CD4-positive, CD25-positive, alpha-beta regulatory T cell (primary cell): ENCODE measurements around the gene DCPS. TPM values are rescaled to one million over a fixed set of nuclear protein-coding genes. Genes with fewer than 3 reads are reported as not detected.
A peak's percentile ranks its signal among the peaks of the same experiment; 100 is the strongest.

Experiments used
- ATAC-seq, 2 donors: fragments of 150-1000 bp; cut with Tn5 transposase; one replicate each; pipeline ENCODE4 v1.10.0; 2021; ENCODE audit warnings: low read depth in 2 of 2, moderate number of reproducible peaks in 2 of 2, moderate library complexity in 1 of 2
- DNase-seq, 3 donors: peaks; one replicate each; pipeline versions ENCODE4 v3.0.0 to v3.0.0-alpha.2; 2012 to 2022; ENCODE audit warnings: mixed read lengths in 1 of 3
- H3K27ac ChIP-seq: one replicate; pipeline ENCODE4 v1.7.0; 2013; ENCODE audit warnings: mild to moderate bottlenecking, low read length; ENCODE audit not compliant: insufficient read depth, poor library complexity, severe bottlenecking
- H3K27me3 ChIP-seq: one replicate; pipeline ENCODE4 v1.7.0; 2013; ENCODE audit warnings: low read length; ENCODE audit not compliant: control insufficient read depth, insufficient read depth
- H3K36me3 ChIP-seq: one replicate; pipeline ENCODE4 v1.7.0; 2013; ENCODE audit warnings: mild to moderate bottlenecking, low read length, moderate library complexity; ENCODE audit not compliant: control insufficient read depth, insufficient read depth
- H3K4me1 ChIP-seq: 2 replicates; pipeline ENCODE4 v1.7.0; 2013; ENCODE audit warnings: mild to moderate bottlenecking, low read length; ENCODE audit not compliant: insufficient read depth, control insufficient read depth, poor library complexity, severe bottlenecking
- H3K4me3 ChIP-seq: one replicate; pipeline ENCODE4 v1.7.0; 2013; ENCODE audit warnings: low read depth, mild to moderate bottlenecking, low read length, moderate library complexity
- H3K9me3 ChIP-seq, 2 experiments: 1 replicate in 1 of 2; 2 replicates in 1 of 2; pipeline ENCODE4 v1.7.0; 2013; ENCODE audit warnings: low read length in 2 of 2, mild to moderate bottlenecking in 1 of 2, moderate library complexity in 1 of 2; ENCODE audit not compliant: control insufficient read depth in 2 of 2
- H3K27ac Mint-ChIP-seq, 3 donors: one replicate each; pipeline ENCODE4 v1.8.0; 2020 to 2022; ENCODE audit warnings: mild to moderate bottlenecking in 3 of 3, mixed read lengths in 3 of 3, moderate library complexity in 2 of 3
- H3K27me3 Mint-ChIP-seq: one replicate; pipeline ENCODE4 v1.8.0; 2022; ENCODE audit warnings: mild to moderate bottlenecking, mixed read lengths
- H3K36me3 Mint-ChIP-seq: one replicate; pipeline ENCODE4 v1.8.0; 2020; ENCODE audit warnings: mixed read lengths
- H3K4me1 Mint-ChIP-seq, 4 donors: one replicate each; pipeline ENCODE4 v1.8.0; 2020 to 2022; ENCODE audit warnings: mixed read lengths in 4 of 4, mild to moderate bottlenecking in 1 of 4
- H3K4me3 Mint-ChIP-seq, 4 donors: one replicate each; pipeline ENCODE4 v1.8.0; 2020 to 2022; ENCODE audit warnings: mild to moderate bottlenecking in 4 of 4, mixed read lengths in 4 of 4, moderate library complexity in 3 of 4
- H3K9me3 Mint-ChIP-seq, 7 donors: one replicate each; pipeline ENCODE4 v1.8.0; 2020 to 2022; ENCODE audit warnings: mixed read lengths in 7 of 7, mild to moderate bottlenecking in 3 of 7, moderate library complexity in 2 of 7
- polyA plus RNA-seq, 4 donors: library from polyadenylated mRNA; unstranded; fragments of 300-500 nt; fragmentation: Illumina TruSeq; gene quantifications; one replicate each; pipeline ENCODE4 v1.2.3, GENCODE V29; 2021
- total RNA-seq: library from RNA; stranded (reverse); gene quantifications from one replicate; pipeline ENCODE4 v1.2.3, GENCODE V29; 2022

The DCPS gene
- total and polyA plus RNA-seq, 5 donors from 2014 or later = 18.1 to 57.6 (median 47.7) TPM

DNA sequence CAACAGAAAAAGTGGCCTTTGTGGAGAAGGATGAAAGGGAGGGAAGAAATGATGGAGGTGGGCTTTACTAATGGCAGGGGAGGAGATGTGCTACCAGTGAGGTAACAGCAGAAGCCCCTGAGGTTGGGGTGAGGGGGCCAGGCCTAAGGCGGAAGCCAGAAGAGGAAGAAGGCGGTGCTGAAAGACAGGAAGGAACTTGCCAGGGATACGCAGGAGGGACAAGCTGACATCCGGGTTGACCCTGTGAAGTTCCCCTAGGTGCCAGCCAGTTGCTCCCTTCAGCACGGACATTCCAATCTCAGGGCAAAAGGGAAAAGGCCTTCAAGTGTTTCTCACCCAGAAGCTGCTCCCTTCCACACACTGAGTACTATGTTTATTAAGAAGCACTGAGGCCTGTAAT lies 23.3 kb upstream of the DCPS start:
- Histone ChIP-seq H3K36me3 (peaks cover 5% of the 10 kb centered on the region), H3K27ac (no peak overlapping the region), H3K9me3 (no peaks in the 10 kb centered on the region), H3K4me3 (no peak overlapping the region), H3K4me1 (peaks cover 27% of the 10 kb centered on the region), H3K27me3 (no peaks in the 10 kb centered on the region)
- Mint-ChIP-seq H3K4me1 (peaks cover 6 to 53% (median 22%) of the 10 kb centered on the region in 4 donors), H3K4me3 (peak overlapping the region; percentile 33 to 73 (median 58)), H3K36me3 (peaks cover 11% of the 10 kb centered on the region), H3K9me3 (peaks cover 0 to 1% (median 0%) of the 10 kb centered on the region in 7 donors), H3K27me3 (no peaks in the 10 kb centered on the region), H3K27ac (peak overlapping the region; percentile 75 to 95 (median 77))
- DNase-seq = peak in 1 of 3 donors; percentile 28
- no peak for ATAC-seq

DNA sequence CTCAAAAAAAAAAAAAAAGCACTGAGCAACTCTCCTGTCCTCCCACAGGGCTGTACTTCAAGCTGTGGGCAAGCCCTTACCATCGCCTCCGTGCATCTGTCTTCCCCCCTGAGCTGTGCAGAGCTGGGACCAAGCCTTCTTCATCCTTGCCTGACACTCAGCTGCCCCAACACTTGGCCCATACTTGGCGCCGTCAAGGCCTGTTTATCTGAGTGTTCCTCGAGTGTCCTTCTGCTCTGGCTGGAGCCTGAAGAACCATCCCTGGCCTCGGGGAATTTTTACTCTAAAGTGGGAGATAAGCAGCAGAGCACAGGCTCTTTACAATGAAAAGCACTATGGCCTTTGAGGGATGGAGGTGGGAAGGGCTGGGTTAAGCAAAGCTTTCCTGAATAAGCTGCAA lies 22.6 kb upstream of the DCPS start:
- H3K4me1 Mint-ChIP-seq = peaks cover 6 to 52% (median 22%) of the 10 kb centered on the region in 4 donors
- H3K27me3 ChIP-seq = no peaks in the 10 kb centered on the region
- peak overlapping the region; percentile 92 to 93 (median 92) for H3K4me3 Mint-ChIP-seq

DNA sequence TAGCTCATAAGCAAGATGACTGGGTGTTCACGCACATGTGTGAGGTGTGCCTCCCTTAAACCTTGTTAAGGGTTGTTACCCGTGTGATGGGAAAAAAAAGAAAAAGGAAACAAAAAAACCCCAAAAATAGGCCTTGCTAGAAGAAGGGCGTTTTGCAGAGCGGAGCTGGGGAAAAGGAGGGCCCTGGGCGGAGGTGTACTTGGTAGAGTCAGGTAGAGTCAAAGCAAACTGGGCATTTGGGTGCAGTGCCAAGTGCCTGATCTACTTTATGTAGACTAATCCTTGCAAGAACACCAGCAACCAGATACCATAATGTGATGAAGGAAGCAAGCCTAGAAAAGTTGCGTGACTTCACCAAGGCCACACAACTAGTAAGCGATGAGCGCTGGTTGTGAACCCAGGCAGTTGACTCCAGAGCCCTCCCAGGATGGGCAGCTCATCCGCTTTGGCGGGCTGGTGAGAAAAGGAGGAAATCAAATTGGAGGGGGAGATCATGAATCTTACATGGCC lies 22.1 kb upstream of the DCPS start:
- H3K9me3 Mint-ChIP-seq = peaks cover 0 to 1% (median 0%) of the 10 kb centered on the region in 7 donors
- no peaks in the 10 kb centered on the region for H3K27me3 Mint-ChIP-seq
- H3K27ac Mint-ChIP-seq = peak overlapping the region; percentile 91 to 99 (median 97)
- peaks cover 29% of the 10 kb centered on the region for H3K4me1 ChIP-seq
- H3K4me3 ChIP-seq = no peak overlapping the region
- peak overlapping the region; percentile 92 to 93 (median 92) for H3K4me3 Mint-ChIP-seq
- no peaks in the 10 kb centered on the region for H3K36me3 ChIP-seq
- H3K27me3 ChIP-seq = no peaks in the 10 kb centered on the region
- no peak for DNase-seq
- peak overlapping the region; percentile 11 for H3K27ac ChIP-seq
- peaks cover 10% of the 10 kb centered on the region for H3K36me3 Mint-ChIP-seq
- no peak for ATAC-seq
- peaks cover 6 to 56% (median 23%) of the 10 kb centered on the region in 4 donors for H3K4me1 Mint-ChIP-seq
- H3K9me3 ChIP-seq = no peaks in the 10 kb centered on the region

More for the DNA sequence above, 22.6 kb upstream of the DCPS start:
- Histone ChIP-seq H3K27ac (no peak overlapping the region), H3K4me3 (no peak overlapping the region), H3K36me3 (no peaks in the 10 kb centered on the region), H3K9me3 (no peaks in the 10 kb centered on the region), H3K4me1 (peaks cover 29% of the 10 kb centered on the region)
- DNase-seq (no peak), ATAC-seq (no peak)
- H3K9me3 Mint-ChIP-seq = peaks cover 0 to 1% (median 0%) of the 10 kb centered on the region in 7 donors
- no peaks in the 10 kb centered on the region for H3K27me3 Mint-ChIP-seq
- peak overlapping the region; percentile 38 to 99 (median 97) for H3K27ac Mint-ChIP-seq
- peaks cover 9% of the 10 kb centered on the region for H3K36me3 Mint-ChIP-seq

DNA sequence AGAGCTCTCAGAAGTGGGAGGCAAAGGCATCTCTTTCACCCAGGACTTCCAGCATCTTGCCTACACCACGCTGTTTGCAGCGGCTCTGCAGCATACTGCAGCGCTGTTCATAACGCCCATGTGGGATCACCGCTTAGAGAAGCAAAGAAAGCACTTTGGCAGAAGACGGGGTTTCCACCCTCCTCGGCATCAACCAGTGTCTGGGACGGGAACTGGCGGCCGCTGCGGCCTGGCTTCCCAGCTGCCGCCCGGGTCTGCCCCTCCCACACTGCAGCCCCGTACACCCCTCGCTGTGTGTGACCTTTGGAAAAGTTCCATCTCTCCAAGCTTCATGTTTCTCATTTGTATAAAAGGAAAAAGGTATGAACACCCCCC lies 21.5 kb upstream of the DCPS start:
- Histone ChIP-seq H3K36me3 (no peaks in the 10 kb centered on the region), H3K27me3 (no peaks in the 10 kb centered on the region), H3K27ac (peak overlapping the region; percentile 87), H3K4me3 (peak overlapping the region; percentile 69), H3K9me3 (no peaks in the 10 kb centered on the region), H3K4me1 (peaks cover 29% of the 10 kb centered on the region)
- DNase-seq (peak; percentile 21 to 62 (median 46)), ATAC-seq (peak; percentile 25 to 33)
- H3K27me3 Mint-ChIP-seq = no peaks in the 10 kb centered on the region
- peak overlapping the region; percentile 91 to 99 (median 97) for H3K27ac Mint-ChIP-seq
- peak overlapping the region; percentile 92 to 93 (median 92) for H3K4me3 Mint-ChIP-seq
- peaks cover 11% of the 10 kb centered on the region for H3K36me3 Mint-ChIP-seq
- H3K4me1 Mint-ChIP-seq = peaks cover 6 to 59% (median 27%) of the 10 kb centered on the region in 4 donors
- H3K9me3 Mint-ChIP-seq = peaks cover 0 to 1% (median 0%) of the 10 kb centered on the region in 7 donors

DNA sequence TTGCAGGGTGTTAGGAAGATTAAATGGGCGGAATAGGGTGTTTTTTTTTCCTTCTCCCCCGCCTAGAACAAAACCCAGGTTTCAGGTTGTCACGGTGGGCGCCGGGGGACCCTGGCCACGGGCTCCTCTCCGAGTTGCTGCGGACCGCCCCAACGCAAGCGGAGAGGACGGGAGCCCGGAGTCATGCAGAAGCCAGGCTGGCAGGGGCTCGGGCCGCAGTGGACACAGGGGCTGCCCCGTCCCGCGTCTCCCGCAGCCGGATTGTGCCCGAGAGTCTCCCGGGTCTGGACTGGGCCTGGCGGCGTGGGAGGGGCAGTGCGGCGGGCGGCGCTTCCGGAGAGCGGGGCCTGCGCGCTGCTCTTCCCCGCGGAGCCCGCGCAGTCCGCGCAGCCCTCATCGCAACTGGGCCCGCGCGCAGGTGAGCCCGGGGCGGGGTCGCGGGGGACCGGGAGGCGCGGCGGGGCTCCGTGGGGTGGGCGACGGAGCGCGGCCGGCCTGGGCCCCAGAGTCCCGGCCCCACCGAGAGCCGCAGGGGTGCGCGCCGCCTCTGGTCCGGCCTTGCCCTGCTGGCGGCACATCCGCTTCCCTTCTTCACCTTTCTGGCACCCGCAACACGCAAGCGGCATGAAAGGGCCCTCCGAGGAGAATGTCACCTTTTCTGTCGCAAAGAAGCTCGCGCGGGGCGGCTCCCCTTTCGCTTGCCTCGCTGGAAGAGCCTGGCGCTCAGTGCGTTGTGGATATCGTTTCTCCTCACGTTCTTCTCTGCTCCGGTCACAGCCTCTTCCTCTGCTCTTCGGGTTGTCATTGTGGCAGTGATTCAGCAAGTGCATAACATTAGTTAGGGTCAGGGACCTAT lies 20.9 kb upstream of the DCPS start, which contains the start of gene TIRAP:
Gene TIRAP (plus strand): TSS at position 358 of the 856 bp plus-strand sequence. CDS start 7,802 bp downstream, outside the sequence.
- Histone ChIP-seq H3K4me1 (peaks cover 29% of the 10 kb centered on the region), H3K27ac (peak within 1 kb of the TSS; percentile 87), H3K27me3 (no peaks in the 10 kb centered on the region), H3K4me3 (peak within 1 kb of the TSS; percentile 96), H3K36me3 (no peaks in the 10 kb centered on the region), H3K9me3 (no peaks in the 10 kb centered on the region)
- Mint-ChIP-seq H3K4me3 (peak within 1 kb of the TSS; percentile 92 to 96 (median 92)), H3K27ac (peak within 1 kb of the TSS; percentile 98 to 99 (median 99)), H3K9me3 (peaks cover 0 to 1% (median 0%) of the 10 kb centered on the region in 7 donors), H3K4me1 (peaks cover 6 to 59% (median 27%) of the 10 kb centered on the region in 4 donors), H3K36me3 (peaks cover 6% of the 10 kb centered on the region), H3K27me3 (no peaks in the 10 kb centered on the region)
- DNase-seq (peak; percentile 47 to 81 (median 78)), ATAC-seq (peak; percentile 67 to 71)

DNA sequence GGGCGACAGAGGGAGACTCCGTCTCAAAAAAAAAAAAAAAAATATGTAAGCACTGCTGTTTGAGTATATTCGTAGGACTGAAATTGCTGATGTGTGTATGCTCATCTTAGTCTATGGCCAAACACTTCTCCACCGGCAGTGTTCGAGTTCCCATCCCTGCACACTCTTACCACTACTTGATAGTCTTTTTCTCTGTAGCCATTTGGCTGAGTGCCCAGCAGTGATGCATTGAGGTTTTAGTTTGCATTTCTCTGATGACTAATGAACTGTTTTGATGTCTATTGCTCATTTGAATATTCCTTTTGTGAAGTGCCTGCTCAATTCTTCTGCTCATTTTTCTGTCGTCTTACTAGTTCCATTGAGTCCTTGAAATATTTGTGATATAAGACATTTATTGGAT lies 19.0 kb upstream of the DCPS start:
- DNase-seq = peak; percentile 72 to 81 (median 80)
- no peaks in the 10 kb centered on the region for H3K27me3 ChIP-seq
- H3K4me3 Mint-ChIP-seq = peak overlapping the region; percentile 90 to 96 (median 92)
- H3K36me3 Mint-ChIP-seq = peaks cover 11% of the 10 kb centered on the region
- H3K4me3 ChIP-seq = peak overlapping the region; percentile 96
- H3K27ac ChIP-seq = peak overlapping the region; percentile 33
- H3K27ac Mint-ChIP-seq = peak overlapping the region; percentile 86 to 94 (median 88)
- peaks cover 29% of the 10 kb centered on the region for H3K4me1 ChIP-seq
- peaks cover 0 to 1% (median 0%) of the 10 kb centered on the region in 7 donors for H3K9me3 Mint-ChIP-seq
- peaks cover 6 to 60% (median 29%) of the 10 kb centered on the region in 4 donors for H3K4me1 Mint-ChIP-seq
- H3K36me3 ChIP-seq = peaks cover 10% of the 10 kb centered on the region
- no peaks in the 10 kb centered on the region for H3K27me3 Mint-ChIP-seq
- peak; percentile 57 to 58 for ATAC-seq
- no peaks in the 10 kb centered on the region for H3K9me3 ChIP-seq

DNA sequence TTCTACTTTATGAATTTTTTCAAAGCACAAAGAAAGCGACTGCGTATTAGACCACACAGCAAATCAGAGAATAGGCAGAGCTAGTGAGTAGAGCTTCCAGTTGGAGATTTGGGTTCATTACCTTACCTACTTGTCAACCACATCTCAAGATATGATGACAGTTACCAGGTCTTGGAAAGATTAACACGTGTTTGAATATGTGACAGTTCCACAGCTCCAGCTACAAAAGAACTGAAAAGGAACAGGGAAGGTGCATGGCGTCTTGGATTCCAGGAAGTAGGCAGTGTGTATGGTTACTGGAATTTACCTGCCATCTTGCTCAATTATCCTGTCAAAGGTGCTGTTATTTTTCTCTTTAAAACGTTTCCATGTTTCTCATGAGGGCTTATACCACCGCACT lies 15.6 kb upstream of the DCPS start:
- Mint-ChIP-seq H3K4me1 (peaks cover 6 to 37% (median 24%) of the 10 kb centered on the region in 4 donors), H3K27ac (peak overlapping the region in 1 of 3 donors; percentile 77), H3K9me3 (peaks cover 0 to 1% (median 0%) of the 10 kb centered on the region in 7 donors), H3K27me3 (no peaks in the 10 kb centered on the region), H3K4me3 (no peak overlapping the region), H3K36me3 (peaks cover 29% of the 10 kb centered on the region)
- Histone ChIP-seq H3K36me3 (peaks cover 41% of the 10 kb centered on the region), H3K9me3 (no peaks in the 10 kb centered on the region), H3K27me3 (no peaks in the 10 kb centered on the region), H3K27ac (no peak overlapping the region), H3K4me3 (no peak overlapping the region), H3K4me1 (peaks cover 20% of the 10 kb centered on the region)
- DNase-seq (no peak), ATAC-seq (no peak)
